Calu3 (cell line): ENCODE data around the gene MYO3B. TPM values are rescaled to one million over a fixed set of nuclear protein-coding genes. Genes with fewer than 3 reads are reported as not detected.

ENCODE experiments used
- BruUV-seq: library from RNA; stranded (reverse); fragments of 400-500 nt; replicated peaks from 2 replicates; lab custom pipeline; 2021; lab: Mats Ljungman, UMichigan
- CTCF ChIA-PET: fragments of 300-600 bp; sonication (Branson Sonifier 250); formaldehyde crosslinking; loops from one replicate; lab custom pipeline; 2022; ENCODE audit warnings: antibody characterized with exemption; lab: Charles Lee
- DNase-seq: peaks from one replicate; pipeline ENCODE4 v3.0.0; 2022
- H3K27ac Mint-ChIP-seq: one replicate; pipeline ENCODE4 v1.8.0; 2022; ENCODE audit warnings: mixed read lengths; ENCODE audit not compliant: unreplicated experiment
- H3K27me3 Mint-ChIP-seq: one replicate; pipeline ENCODE4 v1.8.0; 2022; ENCODE audit warnings: mixed read lengths; ENCODE audit not compliant: unreplicated experiment
- H3K36me3 Mint-ChIP-seq: one replicate; pipeline ENCODE4 v1.8.0; 2022; ENCODE audit warnings: mild to moderate bottlenecking, moderate library complexity, mixed read lengths; ENCODE audit not compliant: insufficient read depth, unreplicated experiment
- H3K4me1 Mint-ChIP-seq: one replicate; pipeline ENCODE4 v1.8.0; 2022; ENCODE audit warnings: mild to moderate bottlenecking, low read depth, mixed read lengths; ENCODE audit not compliant: unreplicated experiment
- H3K4me3 Mint-ChIP-seq: one replicate; pipeline ENCODE4 v1.8.0; 2022; ENCODE audit warnings: mild to moderate bottlenecking, low read depth, moderate library complexity, mixed read lengths; ENCODE audit not compliant: unreplicated experiment
- H3K9me3 Mint-ChIP-seq: one replicate; pipeline ENCODE4 v1.8.0; 2022; ENCODE audit warnings: low read depth, mixed read lengths; ENCODE audit not compliant: unreplicated experiment
- intact Hi-C: fragments of 100-400 bp; cut with micrococcal nuclease; formaldehyde crosslinking; loops from one replicate; pipeline ENCODE4 v1.10.0; 2022; ENCODE audit not compliant: unreplicated experiment
- total RNA-seq: library from RNA; stranded (reverse); gene quantifications from 2 replicates; pipeline ENCODE4 v1.2.3, GENCODE V29; 2022
- TF ChIP-seq, protein P1 (sequence below): fragments of 200-600 bp; IDR thresholded peaks from one replicate; pipeline ENCODE4 v1.8.0; 2022; ENCODE audit warnings: antibody characterized with exemption; ENCODE audit not compliant: unreplicated experiment

Gene MYO3B
- total RNA-seq, 1 experiment from 2014 or later, result 5.0 TPM

DNA sequence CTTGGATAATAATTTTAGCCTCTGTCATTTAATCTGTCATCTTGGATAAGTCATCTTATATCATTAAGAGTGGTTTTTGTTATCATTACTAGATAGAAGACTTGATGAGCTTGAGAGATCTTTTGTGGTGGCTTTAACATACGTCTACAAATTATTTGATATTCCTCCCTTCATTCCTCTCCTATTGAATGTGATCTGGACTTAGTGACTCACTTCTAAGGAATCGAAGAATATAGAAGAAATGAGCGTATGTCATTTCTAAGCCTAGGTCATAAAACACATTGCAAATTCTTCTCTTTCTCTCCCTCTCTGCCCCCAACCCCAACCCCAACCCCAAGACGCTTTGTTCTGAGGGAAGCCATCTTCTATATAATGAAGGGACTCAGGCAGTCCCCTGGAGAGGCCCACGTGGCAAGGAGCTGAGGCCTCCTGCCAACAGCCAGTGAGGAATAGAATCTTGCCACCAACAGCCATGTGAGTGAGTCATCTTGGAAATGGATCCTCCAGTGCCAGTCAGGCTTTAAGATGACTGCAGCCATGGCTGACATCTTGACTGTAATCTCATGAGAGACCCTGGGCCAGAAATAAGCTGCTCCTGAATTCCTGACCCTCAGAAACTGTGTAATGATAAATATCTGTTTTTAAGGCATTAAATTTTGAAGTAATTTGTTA lies 315.6 kb downstream of the MYO3B start:
- TF ChIP-seq, protein P1, sequence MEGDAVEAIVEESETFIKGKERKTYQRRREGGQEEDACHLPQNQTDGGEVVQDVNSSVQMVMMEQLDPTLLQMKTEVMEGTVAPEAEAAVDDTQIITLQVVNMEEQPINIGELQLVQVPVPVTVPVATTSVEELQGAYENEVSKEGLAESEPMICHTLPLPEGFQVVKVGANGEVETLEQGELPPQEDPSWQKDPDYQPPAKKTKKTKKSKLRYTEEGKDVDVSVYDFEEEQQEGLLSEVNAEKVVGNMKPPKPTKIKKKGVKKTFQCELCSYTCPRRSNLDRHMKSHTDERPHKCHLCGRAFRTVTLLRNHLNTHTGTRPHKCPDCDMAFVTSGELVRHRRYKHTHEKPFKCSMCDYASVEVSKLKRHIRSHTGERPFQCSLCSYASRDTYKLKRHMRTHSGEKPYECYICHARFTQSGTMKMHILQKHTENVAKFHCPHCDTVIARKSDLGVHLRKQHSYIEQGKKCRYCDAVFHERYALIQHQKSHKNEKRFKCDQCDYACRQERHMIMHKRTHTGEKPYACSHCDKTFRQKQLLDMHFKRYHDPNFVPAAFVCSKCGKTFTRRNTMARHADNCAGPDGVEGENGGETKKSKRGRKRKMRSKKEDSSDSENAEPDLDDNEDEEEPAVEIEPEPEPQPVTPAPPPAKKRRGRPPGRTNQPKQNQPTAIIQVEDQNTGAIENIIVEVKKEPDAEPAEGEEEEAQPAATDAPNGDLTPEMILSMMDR, result no peak
- no peak for DNase-seq
- no TSS peak for BruUV-seq
- H3K36me3 Mint-ChIP-seq, result no peaks in the 10 kb centered on the region
- H3K4me3 Mint-ChIP-seq, result no peak overlapping the region
- intact Hi-C loops, result no loop called here
- CTCF ChIA-PET, result interaction anchor here (0.6 kb wide), 1 partner anchor 258 kb away, joined by 4 read pairs; no protein-coding TSS in a partner anchor
- H3K27ac Mint-ChIP-seq, result no peak overlapping the region
- no peaks in the 10 kb centered on the region for H3K9me3 Mint-ChIP-seq
- H3K27me3 Mint-ChIP-seq, result no peaks in the 10 kb centered on the region
- H3K4me1 Mint-ChIP-seq, result no peaks in the 10 kb centered on the region

- Mint-ChIP-seq H3K27me3 (no peaks in the 10 kb centered on the region), H3K27ac (no peak overlapping the region), H3K4me3 (no peak overlapping the region), H3K36me3 (no peaks in the 10 kb centered on the region), H3K9me3 (no peaks in the 10 kb centered on the region), H3K4me1 (no peaks in the 10 kb centered on the region)
- no TSS peak for BruUV-seq
- intact Hi-C loops, result no loop called here
- CTCF ChIA-PET, result interaction anchor here (0.9 kb wide), 1 partner anchor 98 kb away, joined by 3 read pairs; no protein-coding TSS in a partner anchor
- TF ChIP-seq, protein P1, result no peak
- DNase-seq, result no peak
Observed at GRCh38 chr2:170495896-170496295, 317.9 kb downstream of the MYO3B start.

- TF ChIP-seq, protein P1, result no peak
- Mint-ChIP-seq H3K4me3 (no peak overlapping the region), H3K9me3 (no peaks in the 10 kb centered on the region), H3K36me3 (no peaks in the 10 kb centered on the region), H3K27ac (no peak overlapping the region), H3K27me3 (no peaks in the 10 kb centered on the region), H3K4me1 (no peaks in the 10 kb centered on the region)
- CTCF ChIA-PET, result interaction anchor here (0.7 kb wide), 1 partner anchor 181 kb away, joined by 12 read pairs; no protein-coding TSS in a partner anchor
- no peak for DNase-seq
- intact Hi-C loops, result no loop called here
- BruUV-seq, result no TSS peak
Observed at GRCh38 chr2:170498619-170499018, 320.7 kb downstream of the MYO3B start.

- BruUV-seq, result no TSS peak
- Mint-ChIP-seq H3K36me3 (no peaks in the 10 kb centered on the region), H3K4me1 (no peaks in the 10 kb centered on the region), H3K27me3 (no peaks in the 10 kb centered on the region), H3K4me3 (no peak overlapping the region), H3K9me3 (no peaks in the 10 kb centered on the region), H3K27ac (no peak overlapping the region)
- intact Hi-C loops, result no loop called here
- no peak for DNase-seq
- TF ChIP-seq, protein P1, result no peak
- CTCF ChIA-PET, result no interaction called here
Observed at GRCh38 chr2:170500104-170500503, 322.2 kb downstream of the MYO3B start.
